ENCODE measurements around the gene PRCD.

The PRCD gene

DNA sequence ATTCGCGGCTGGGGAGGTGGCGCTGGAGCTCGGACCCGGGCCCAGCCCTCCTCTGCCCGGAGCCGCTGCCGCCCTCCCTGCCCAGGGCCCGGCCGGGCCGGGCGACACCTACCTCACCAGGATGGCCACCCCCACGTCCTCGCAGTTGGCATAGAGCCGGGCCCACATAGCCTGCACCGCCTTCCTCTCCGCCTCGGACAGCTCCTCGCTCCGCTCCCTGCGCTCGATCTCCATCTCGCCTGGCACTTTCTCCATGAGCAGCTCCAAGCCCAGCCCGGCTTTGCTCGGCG, 2.6 kb upstream of the PRCD start:
- DNase-seq = no peak

DNA sequence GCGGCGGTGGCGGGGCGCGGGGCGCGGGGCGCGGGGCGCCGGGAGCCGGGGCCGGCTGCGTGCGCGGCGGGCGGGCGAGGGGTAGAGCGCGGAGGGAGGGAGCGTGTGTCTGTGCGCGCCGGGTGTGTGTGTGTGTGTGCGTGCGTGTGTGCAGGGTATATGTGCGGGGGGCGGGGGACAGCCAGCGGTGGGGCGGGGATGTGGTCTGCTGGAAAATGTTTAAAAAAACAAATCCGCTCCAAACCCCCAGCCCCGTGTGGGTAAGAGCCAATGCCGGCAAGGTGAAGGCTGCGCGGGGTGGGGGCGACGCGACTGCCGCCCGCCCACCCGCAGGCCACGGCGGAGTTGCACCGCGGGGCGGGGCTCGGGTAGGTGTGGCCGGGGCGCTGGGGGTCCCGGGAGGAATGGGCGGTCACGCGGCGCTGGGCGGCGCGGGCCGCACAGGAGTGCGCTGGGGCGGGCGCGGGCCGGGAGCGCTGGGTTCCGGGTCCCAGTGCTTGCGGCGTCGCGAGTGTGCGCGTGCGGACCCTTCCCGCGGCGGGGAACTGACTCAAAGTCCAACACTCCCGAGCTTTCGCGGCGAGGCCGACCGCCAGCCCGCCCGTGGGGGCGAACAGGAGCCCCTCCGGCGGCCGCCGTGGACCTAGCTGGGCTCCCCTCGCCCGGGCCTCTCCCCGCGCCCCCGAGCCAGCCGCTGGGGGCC, 2.1 kb upstream of the PRCD start, which contains the start of gene CYGB:
Gene CYGB, minus strand, starts transcription at position 132 of the 703 bp plus-strand sequence. CDS start 167 bp downstream, outside the sequence.
- DNase-seq = no peak
- in situ Hi-C loops (cut with MboI; ENCODE audit: low pct_unique_long_range_greater_than_20kb, low sequenced_read_pairs) = no loop called here

More for the DNA sequence above, 2.6 kb upstream of the PRCD start:
- in situ Hi-C loops (cut with MboI; ENCODE audit: low pct_unique_long_range_greater_than_20kb, low sequenced_read_pairs) = no loop called here

DNA sequence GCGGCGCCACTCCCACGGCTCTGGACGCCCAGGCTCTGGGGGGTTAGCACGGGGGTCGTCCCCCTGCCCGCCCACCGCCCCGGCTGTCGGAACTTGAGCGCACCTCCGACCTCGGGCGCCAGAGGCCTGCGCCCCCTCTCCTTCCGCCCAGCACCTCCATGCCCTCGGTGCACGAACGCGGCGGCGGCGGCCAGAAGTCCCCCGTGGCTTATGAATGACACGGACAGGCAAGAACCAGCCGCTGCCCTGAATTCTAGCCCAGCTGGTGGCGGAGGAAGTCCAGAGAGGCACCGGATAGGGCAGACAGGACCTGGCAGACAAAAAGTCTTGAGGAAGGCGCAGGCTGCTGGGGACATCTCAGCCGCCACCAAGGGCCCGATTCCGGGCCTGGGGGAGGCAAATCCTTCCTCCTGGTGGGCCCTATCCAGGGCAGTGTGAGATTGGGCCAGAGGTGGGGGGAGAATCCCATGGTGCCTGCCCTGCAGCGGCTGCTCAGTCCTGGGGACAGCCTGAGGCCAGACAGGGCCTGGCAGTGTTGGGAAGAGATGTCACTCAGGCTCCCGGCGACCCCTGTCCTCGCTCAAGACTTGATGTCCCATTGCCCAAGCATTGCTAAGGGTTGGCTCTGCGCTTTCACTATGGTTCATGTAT, 1.4 kb upstream of the PRCD start:
- in situ Hi-C loops (cut with MboI; ENCODE audit: low pct_unique_long_range_greater_than_20kb, low sequenced_read_pairs) = no loop called here
- DNase-seq = no peak

DNA sequence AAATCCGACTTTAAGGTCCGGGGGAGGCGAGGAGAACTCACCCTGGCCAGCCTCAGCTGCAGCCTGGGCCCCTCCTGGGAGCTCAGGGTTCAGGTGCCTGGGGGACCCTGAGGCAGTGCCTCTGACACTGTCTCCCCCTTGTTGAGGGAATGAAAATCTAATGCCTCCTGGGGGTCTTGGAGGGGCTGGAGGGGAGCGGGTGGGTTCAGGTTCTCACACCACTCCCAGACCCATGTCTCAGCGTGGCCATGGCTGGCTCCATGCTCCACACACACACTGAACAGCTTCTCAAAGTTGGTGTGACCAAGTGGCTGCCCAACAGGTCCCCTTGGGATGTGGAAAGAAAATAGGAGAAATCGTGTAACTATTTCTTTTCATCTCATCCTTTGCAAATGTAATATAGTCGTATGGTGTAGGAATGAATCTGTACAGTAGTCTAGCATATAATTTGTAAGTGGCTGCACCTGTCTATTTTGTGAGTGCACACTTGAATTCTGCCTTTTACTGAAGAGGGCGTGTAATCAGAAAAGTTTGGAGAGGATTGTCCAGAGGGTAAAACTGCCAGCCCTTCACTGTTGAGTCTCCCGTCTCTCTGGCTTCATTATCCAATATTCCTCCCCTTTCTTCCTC, 788 bp upstream of the PRCD start:
- in situ Hi-C loops (cut with MboI; ENCODE audit: low pct_unique_long_range_greater_than_20kb, low sequenced_read_pairs) = no loop called here
- DNase-seq = no peak

DNA sequence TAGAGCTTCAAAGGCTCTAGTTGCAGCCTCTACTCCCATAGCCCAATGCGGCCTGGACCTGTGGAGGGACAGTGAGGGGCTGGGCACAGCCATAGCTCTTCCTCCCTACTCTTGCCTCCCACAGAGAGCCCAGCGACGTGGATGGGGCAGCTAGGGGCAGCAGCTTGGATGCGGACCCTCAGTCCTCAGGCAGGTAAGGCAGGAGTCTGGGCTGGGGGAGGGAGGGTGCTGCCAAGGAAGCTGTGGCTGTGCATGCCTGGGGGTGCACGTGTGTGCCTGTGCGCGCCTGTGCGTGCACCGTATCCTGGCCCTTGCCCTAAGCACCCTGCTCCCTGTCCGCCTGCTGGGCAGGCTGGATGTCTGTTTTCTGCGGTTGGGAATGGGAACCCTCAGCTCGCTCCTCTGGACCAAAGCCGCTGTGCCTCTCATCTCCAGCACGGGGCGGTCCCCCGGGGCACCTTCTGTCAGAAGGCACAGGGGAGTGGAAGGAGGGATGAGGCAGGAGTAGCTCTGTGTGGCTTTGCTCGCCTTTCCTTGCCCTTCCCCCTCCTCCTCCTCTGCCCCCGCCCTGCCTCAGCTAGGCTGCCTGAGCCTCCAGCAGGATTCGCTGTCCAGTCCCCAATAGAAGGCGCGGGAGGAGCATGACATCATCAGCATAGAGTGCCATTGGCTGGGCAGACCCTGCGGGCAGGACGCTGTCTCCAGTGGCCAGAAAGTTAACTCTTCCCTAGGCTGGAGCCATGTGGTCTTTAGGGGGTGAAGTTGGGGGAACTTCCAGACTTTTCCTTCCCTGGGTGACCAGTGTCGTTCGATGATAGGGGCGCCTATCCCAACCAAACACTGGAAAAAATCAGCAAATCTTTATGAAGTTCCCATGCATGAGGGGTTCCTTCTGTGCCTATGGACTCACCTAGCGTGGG, 797 bp downstream of the PRCD start:
- peak; percentile 85 for DNase-seq
- in situ Hi-C loops (cut with MboI; ENCODE audit: low pct_unique_long_range_greater_than_20kb, low sequenced_read_pairs) = no loop called here

DNA sequence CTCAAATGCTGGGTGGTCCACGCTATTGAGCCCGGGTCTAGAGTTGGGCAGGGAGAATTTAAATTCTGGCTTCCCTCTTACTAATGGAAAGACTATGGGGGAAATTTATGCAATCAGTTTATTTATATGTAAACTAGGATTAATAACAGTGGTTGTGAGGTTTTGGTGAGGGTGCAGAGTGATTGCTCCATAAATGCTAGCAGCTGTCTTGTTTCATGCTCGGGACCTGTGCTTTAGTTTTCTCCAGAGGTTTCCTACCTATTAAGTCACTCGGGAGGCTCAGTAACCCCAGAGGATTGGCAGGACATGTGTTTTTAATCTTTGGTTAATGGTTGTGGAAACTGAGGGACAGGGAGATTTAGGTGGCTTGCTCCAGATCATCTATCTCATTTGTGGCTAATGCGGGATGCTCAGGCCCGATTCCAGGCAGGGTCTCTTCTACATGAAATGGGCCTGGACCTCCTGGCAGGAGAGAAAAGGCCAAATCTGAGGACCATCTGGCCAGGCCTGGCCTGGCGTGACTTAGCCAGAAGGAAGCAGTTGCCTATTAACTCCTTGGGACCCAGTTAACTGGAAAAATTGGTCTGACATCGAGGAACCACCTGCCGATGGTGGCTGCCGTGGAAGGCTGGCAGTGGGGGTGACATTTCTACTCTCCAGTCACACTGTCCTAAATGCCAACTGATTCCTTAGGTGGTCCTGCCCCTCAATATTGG, 2.1 kb downstream of the PRCD start:
- in situ Hi-C loops (cut with MboI; ENCODE audit: low pct_unique_long_range_greater_than_20kb, low sequenced_read_pairs) = no loop called here
- no peak for DNase-seq

DNA sequence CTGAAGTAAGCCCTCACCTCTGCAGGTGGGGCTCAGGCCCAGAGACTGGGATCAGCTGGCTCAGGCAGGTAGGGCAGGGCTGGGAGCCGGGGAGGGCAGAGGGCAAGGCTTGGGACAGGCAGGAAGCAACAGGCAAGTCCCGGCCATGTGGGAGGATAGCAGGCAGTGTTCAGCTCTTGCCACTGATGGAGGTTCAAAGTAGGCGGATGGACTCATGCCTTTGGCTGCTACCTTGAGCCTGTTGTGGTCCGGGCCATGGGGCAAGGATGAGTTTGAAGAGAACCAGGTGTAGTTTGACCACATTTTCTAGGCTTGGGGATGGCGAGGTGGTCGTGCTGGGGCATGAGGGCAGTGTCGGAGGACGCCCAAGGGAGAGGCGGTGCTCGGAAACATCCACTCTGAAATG, 2.7 kb downstream of the PRCD start:
- DNase-seq = no peak
- in situ Hi-C loops (cut with MboI; ENCODE audit: low pct_unique_long_range_greater_than_20kb, low sequenced_read_pairs) = no loop called here

DNA sequence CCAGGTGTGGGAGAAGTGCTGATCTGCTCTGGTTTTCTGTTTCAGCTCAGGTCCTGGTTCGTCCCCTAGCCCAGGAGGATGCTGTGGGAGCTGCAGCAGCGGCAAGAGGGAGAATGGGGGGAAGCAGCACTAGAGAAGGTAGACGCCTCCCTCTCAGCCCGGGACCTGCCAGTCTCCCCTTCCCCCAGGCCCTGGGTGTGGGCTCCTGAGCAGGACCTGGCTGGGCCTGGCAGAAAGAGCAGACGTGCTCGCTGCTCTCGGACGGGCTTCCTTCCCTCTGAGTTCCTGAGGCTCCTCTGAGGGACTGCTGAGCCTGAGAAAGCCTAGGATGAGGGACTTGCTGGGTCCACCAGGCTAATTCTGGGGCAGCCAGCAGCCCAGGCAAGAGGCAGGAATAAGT, 3.1 kb downstream of the PRCD start:
- in situ Hi-C loops (cut with MboI; ENCODE audit: low pct_unique_long_range_greater_than_20kb, low sequenced_read_pairs) = no loop called here
- no peak for DNase-seq

DNA sequence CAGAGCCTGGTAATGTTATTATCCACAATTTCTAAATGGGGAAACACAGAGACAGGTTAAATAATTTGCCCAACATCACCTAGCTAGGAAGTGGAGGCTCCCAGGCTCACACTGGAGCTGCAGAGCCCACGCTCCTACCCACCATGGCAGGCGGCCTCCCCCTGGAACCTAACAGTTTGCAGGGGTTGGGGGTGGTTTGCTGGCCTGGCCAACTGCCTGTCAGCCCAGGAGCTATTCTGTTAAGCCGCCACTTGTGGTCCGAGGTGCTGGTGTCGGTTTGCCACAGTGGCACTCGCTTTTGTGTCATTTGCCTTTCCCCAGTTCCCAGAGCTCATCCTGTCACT, 3.6 kb downstream of the PRCD start:
- in situ Hi-C loops (cut with MboI; ENCODE audit: low pct_unique_long_range_greater_than_20kb, low sequenced_read_pairs) = no loop called here
- DNase-seq = no peak

DNA sequence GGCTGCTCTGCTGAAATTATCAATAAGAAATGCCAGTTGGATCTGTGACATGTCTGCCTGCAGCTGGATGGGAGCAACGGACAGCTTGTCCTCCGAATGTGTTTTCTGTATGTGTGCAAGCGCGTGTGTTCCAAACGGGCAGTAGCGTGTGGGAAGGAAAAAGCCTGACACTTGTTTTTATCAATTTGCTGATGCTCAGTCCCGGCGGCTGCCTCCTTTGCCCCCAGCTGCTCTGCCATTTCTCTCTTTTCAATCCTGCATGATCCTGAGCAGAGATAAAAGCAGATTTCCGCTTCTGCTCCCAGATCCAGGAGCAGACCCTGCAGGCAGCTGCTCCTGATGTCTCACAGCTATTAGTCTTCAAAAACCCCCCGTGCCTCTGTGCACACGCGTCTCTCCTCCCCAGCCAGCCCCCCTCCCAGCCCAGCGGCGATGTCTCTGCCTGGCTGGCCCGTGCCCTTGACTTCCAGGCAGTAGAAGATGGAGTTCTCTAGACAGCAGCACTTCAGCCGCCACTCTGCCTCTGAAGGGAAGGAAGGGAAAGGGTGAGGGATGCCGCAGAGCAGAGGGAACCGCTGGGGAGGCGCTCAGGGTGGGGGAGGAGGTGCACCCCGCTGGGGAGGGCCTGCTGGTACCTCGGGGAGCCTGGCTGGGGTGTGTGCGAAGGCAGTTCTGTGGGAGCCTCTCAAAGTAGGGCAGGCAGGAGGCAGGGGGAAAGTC, 4.1 kb downstream of the PRCD start:
- peak; percentile 22 for DNase-seq
- in situ Hi-C loops (cut with MboI; ENCODE audit: low pct_unique_long_range_greater_than_20kb, low sequenced_read_pairs) = no loop called here

DNA sequence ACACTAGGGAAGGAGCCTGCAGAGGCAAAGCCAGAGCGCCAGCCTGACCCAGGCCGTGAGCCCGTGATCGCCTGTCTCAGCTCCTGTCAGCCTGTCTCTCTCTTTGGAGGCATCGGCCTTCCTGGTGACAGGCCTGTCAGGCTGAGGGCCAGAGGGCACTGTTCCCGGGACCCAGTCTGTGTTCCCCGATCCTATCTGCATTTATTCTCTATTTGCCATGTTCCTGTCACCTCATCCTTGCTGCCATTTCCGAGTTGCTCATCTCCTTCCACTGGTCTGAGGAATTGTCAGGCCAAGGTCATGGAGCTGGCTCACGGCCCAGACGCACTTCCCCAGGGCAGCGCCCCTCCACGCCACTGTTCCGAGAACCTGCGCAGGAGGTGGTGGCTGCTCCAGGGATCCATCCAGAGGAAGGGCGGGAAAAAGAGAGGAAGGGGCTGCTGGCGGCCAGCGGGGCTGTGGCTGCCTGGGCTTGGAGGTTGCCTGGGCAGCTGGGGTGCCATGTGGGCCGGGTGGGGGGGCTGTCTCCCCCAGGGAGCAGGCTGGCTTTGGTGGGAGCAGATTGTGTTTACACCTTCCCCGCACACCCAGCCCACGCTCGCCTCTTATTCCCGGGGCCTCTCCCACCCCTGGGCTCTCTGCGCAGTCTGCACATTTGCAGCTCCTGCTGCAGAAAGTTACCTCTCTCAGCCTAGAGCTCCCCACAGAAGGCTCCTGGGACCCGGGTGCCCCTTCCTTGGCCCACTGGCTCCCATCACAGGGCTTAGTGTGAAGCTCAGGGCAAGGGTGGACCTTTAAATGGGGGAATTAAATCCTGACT, 4.9 kb downstream of the PRCD start:
- in situ Hi-C loops (cut with MboI; ENCODE audit: low pct_unique_long_range_greater_than_20kb, low sequenced_read_pairs) = no loop called here
- no peak for DNase-seq

DNA sequence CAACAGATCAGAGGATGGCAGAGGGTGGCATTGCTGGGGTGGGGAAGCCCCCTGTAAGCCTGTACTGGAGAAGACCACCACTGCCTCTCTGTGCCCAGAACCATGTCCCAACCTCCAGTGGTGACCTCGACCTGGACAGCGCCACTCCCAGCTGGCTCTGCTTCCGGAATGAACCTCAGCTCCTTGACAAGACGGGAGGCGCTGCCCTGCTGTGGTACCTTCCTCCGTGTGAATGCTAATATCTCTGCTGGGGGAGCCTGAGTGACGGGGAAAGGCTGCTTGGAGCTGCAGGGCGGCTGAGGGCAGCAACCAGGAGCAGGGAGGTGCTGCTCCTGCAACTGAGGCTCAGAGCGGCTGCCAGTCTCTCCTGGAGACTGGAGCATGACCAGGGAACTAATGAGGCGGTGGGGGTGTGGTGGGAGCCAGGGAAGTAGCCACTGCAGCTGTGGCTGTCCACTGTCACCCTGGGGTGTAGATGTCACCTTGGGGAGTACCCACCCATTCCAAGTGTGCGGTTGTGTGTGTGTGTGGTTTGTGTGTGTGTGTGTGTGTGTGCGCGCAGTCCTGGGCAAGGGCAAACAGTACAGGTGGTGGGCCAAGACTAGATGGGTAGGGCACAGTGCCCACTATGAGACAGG, 6.2 kb downstream of the PRCD start:
- no peak for DNase-seq
- in situ Hi-C loops (cut with MboI; ENCODE audit: low pct_unique_long_range_greater_than_20kb, low sequenced_read_pairs) = no loop called here

DNA sequence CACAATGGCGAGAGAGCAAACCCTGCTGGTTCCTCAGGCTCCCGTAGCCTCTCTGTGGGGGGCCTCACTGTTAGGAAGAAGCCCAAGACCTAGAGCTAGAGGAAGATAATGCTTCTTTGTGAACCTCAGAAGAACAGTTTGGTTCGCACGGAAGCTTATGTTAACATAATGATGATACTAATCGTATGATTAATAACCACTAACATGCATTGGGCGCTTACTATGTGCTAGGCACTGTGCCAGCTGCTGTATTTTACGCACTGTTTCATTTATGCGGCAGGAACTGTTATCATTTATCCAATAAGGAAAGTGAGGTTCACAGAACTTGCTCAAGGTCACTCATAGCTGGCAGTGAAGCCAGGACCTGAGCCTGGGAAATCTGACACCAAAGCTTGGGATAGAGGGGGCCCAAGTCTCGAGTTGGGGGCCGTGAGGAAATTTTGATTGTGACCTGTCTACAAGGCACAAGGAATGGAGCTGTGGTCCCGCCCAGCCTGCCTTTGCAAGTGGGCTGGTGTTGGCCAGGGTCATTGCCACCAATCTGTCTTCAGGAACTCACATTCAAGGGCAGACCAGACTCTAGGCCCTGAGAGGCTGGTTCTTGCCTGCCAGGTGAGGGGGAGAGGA, 6.8 kb downstream of the PRCD start:
- no peak for DNase-seq
- in situ Hi-C loops (cut with MboI; ENCODE audit: low pct_unique_long_range_greater_than_20kb, low sequenced_read_pairs) = no loop called here

DNA sequence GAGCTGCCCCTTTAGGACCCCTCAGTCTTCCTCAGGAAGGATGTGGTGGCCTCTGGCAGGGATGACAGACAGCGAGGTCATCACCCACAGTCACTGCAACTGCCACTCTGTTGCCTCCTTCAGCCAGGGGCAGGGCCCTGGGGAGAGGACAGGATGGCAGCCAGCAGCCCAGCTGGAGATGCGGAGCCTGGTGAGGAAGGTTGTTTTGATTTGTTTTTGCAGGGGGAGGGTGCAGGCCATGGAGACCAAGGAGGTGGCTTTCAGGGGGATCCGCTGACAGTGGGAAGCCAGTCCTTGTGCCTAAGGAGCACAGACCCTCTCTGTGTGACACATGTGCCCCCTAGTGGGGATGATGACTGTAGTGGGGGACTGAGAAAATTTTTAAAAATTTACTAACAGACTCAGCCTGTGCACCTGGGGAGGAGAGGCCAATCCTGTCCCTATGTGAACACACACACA, 7.4 kb downstream of the PRCD start:
- peak; percentile 74 for DNase-seq

DNA sequence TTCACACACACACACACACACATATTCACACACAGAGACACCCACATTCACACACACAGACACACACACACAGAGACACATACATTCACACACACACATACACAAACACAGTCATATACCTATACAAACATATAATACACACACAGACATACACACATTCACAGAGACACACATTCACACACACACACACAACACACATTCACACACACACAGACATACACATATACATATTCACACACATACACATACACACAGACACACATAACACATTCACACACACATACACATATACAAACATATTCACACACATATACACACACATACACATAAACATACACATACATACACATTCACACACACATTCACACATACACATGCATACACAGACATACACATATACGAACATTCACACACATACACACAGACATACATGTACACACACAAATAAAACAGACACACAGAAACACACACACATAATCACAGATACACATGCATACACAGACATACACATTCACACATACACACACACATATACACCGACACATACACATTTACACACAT, 7.9 kb downstream of the PRCD start:
- in situ Hi-C loops (cut with MboI; ENCODE audit: low pct_unique_long_range_greater_than_20kb, low sequenced_read_pairs) = no loop called here
- no peak for DNase-seq

More for the DNA sequence above, 7.4 kb downstream of the PRCD start:
- in situ Hi-C loops (cut with MboI; ENCODE audit: low pct_unique_long_range_greater_than_20kb, low sequenced_read_pairs) = no loop called here

DNA sequence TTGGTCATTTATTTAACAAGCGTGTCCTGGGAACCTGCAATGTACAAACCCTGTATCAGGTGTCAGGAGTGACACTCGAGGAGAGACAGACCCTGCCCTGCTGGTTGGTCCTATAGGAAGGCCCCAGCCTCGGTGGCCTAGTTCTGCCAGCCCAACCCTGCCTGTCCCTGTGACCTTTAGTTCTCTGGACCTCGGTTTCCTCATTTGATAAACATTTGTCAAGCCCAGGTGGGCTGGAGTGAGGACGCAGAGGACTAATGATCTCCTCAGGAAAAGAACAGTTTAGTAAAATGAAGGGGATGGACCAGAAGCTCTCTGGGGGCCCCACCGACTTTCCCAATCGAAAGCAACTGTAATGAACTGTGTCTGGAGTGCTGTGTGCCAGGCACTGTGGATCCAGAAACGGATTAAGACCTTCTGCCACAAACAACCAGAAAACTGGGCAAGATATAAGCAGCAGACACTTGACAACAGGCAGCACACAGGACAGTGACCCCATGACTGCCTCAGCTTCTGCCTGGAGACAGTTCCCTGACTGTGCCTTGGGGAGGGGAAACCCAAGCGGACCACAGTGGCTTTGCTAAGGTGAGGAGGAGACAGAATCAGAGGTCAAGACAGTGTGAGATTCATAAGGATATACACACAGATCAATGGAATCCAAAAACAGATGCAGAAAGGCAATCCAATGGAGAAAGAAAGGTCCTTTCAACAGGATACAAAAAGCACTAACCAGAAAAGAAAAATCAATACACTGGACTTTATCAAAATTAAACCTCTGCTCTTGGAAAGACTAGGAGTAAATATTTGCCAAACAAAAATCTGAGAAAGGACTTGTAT, 8.8 kb downstream of the PRCD start:
- in situ Hi-C loops (cut with MboI; ENCODE audit: low pct_unique_long_range_greater_than_20kb, low sequenced_read_pairs) = no loop called here
- DNase-seq = no peak

Measured in KBM-7 (cell line).